GM13977 (cell line): Measurements from ENCODE around the gene SLA2.
"Not testable (repeated sequence)": the region's sequence is repeated elsewhere in the genome, so short reads cannot be mapped to it uniquely, and the experiment has no call there.

Experiments used
- DNase-seq: peaks from one replicate; pipeline ENCODE4 v3.0.0; 2012; ENCODE audit warnings: low spot score
- in situ Hi-C: fragments of 300-500 bp; cut with MboI; formaldehyde crosslinking; loops from one replicate; pipeline ENCODE4 v1.12.0; 2022; ENCODE audit warnings: low sequenced_read_pairs, low pct_unique_long_range_greater_than_20kb, mixed read lengths, inconsistent platforms; ENCODE audit not compliant: unreplicated experiment
- TF ChIP-seq, protein P1 (sequence below): IDR thresholded peaks from 2 replicates; pipeline ENCODE4 v1.5.1; 2012; ENCODE audit warnings: mild to moderate bottlenecking, control low read depth; ENCODE audit not compliant: insufficient read depth; ENCODE audit errors: extremely low read depth, missing control alignments

Gene SLA2

DNA sequence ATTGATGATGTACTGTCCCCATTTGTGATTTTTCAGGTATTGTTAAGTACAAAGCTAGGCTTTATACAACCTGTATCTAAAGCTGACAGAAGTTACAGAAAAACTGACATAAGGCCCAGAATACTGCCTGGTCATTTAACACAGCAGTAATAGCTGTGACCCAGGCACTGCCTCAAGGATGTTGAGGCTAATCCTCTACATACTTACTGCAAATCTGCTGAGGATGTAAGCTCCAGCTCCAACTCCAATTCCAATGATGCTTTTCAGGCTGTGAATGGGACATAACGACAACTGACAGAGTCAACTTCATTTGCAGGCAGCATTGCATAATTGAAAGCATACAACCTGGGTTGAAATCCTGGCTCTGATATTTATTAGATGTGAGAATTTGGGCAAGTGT is 36.3 kb upstream of the SLA2 start:
- TF ChIP-seq, protein P1, sequence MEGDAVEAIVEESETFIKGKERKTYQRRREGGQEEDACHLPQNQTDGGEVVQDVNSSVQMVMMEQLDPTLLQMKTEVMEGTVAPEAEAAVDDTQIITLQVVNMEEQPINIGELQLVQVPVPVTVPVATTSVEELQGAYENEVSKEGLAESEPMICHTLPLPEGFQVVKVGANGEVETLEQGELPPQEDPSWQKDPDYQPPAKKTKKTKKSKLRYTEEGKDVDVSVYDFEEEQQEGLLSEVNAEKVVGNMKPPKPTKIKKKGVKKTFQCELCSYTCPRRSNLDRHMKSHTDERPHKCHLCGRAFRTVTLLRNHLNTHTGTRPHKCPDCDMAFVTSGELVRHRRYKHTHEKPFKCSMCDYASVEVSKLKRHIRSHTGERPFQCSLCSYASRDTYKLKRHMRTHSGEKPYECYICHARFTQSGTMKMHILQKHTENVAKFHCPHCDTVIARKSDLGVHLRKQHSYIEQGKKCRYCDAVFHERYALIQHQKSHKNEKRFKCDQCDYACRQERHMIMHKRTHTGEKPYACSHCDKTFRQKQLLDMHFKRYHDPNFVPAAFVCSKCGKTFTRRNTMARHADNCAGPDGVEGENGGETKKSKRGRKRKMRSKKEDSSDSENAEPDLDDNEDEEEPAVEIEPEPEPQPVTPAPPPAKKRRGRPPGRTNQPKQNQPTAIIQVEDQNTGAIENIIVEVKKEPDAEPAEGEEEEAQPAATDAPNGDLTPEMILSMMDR = no peak
- DNase-seq = no peak
- in situ Hi-C loops = no loop called here

DNA sequence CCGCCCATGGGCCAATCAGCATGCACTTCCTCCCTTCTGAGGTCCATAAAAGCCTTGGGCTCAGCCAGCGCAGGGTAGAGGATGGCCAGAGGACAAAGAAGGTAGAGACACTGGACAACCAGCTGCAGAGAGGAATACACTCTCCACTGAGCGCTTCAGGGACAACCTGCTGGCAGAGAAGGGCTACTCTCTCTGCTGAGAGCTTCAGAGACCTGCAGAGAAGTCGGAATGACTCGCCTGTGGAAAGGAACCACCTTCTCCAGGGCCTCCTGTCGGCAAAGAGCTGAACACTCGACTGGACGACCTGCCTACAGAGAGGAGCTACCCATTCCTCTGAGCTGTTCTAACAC is 31.4 kb upstream of the SLA2 start:
- no peak for DNase-seq
- in situ Hi-C loops = no loop called here
- TF ChIP-seq, protein P1 = no peak

DNA sequence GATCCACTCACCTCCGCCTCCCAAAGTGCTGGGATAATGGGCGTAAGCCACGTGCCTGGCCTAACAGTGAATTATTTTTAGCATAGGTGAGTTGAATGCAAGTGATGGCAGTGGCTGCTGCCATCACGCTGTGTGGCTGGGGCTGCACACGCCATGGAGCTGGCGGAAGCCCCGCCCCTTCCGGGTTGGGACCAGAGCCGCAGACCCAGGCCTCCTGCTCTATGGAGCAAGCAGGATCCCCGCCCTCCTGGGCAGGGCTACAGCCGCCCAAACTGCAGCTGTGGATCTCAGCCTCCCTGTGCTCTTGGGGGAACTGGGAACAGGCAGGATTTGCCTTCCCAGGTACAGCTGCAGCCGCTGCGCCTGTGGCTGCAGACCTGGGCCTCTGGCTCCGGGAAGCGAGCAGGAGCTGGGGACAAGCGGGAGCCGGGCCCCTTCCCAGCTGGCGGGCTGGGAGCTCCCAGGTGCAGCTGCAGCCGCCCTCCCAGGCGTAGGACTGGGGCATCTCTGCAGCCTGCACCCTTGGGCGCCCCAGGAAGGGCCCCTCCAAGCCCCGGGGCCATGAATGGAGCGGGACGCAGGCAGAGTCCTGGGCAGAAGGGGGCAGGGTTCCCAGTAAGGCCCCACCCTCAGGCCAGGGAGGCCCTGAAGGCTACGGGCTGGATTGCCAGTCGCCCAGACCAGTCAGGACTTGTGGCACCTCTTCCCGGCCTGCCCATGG is 30.9 kb upstream of the SLA2 start:
- TF ChIP-seq, protein P1 = no peak
- in situ Hi-C loops = no loop called here
- no peak for DNase-seq

DNA sequence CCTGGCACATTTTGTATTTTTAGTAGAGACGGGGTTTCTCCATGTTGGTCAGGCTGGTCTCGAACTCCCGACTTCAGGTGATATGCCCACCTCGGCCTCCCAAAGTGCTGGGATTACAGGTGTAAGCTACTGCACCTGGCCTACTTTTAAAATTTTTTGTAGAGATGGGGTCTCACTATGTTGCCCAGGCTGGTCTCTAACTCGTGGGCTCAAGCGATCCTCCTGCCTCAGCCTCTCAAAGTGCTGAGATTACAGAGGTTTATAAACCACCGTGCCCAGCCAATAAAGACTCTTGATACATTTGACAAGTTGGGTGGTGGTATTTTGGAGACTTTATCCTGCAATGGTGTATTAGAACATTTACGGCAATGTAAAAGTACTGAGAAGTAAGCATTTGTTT is 29.5 kb upstream of the SLA2 start:
- DNase-seq, in situ Hi-C loops: not testable (repeated sequence)

DNA sequence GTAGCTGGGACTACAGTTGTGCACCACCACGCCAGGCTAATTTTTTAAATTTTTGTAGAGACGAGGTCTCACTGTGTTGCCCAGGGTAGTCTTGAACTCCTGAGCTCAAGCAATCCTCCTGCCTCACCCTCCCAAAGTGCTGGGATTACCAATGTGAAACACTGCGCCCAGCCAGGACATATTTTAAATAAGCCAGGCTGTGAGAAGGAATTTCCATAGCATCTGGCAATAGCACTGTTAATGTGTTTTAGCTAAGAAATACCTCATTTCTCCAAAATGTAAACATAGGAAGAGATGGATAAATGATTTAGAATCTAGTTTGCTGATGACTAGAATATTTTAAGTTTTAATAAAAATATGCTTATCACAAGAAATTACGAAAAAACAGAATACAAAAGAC is 27.0 kb upstream of the SLA2 start:
- TF ChIP-seq, protein P1 = no peak
- DNase-seq = no peak
- in situ Hi-C loops = no loop called here

DNA sequence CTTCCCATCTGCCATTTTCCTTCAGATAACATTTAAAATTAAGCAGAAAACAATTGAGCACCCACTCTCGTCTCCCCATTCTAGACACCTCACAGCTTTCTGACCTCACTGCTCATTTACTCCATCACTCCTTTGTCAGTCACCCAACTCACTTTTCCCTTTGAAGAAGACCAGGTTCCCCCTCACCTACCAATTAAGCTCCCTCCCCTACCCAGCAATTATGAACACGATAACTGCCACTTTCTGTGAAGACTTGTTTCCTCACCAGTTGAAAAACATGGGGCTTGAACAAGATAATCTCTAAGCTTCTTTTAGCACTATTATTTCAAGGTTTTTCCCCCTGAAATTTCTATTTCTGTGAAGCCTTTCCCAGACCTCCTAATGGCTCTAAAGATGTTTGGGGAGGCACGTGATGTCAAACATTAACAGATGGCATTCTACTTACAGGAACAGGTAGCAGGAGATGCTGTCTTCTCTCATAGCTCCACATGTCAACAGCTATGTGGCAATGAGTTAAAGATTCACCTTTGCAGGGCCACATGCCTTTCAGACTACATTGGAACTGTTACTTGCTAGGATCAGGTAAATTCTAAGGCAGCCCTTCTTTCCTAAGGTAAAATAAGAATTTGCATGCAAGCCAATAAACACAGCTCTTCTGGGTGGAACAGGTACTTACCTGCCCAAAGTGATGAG is 24.8 kb upstream of the SLA2 start:
- DNase-seq = no peak
- TF ChIP-seq, protein P1 = no peak
- in situ Hi-C loops = no loop called here

DNA sequence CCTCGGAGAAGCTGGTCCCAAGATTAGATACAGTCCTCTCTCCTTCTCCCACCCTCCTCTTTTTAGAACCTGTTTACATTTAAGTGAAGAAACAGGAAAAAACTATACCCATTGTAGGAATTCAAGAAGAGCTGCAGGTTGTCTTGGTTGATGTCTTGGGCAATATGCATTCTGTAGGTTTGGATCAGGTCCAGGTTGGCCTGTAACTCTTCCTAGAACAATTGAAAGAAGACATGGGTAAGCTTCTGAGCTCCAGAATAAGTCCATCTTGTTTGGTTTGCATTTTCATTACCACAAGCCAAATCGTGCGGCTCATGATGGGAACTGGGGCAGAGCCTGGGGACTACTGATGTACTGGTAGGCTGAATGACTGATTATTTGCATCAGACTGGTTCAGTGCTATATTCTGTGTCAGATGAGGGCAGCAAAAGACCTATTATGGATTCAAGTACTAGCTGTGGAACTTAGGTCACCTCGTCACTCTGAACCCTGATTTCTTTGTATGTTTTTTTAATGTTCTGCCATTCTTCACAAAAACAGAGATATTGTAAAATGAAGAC is 20.3 kb upstream of the SLA2 start:
- no peak for DNase-seq
- TF ChIP-seq, protein P1 = no peak
- in situ Hi-C loops = no loop called here
